GF-D8 (cell line): ENCODE data around the gene TEN1.
"Not testable (repeated sequence)": the region's sequence is repeated elsewhere in the genome, so short reads cannot be mapped to it uniquely, and the experiment has no call there.

Source experiments
- DNase-seq: peaks from one replicate; lab custom pipeline; 2025; lab: John Stamatoyannopoulos, UW

TEN1 gene, protein sequence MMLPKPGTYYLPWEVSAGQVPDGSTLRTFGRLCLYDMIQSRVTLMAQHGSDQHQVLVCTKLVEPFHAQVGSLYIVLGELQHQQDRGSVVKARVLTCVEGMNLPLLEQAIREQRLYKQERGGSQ

DNA sequence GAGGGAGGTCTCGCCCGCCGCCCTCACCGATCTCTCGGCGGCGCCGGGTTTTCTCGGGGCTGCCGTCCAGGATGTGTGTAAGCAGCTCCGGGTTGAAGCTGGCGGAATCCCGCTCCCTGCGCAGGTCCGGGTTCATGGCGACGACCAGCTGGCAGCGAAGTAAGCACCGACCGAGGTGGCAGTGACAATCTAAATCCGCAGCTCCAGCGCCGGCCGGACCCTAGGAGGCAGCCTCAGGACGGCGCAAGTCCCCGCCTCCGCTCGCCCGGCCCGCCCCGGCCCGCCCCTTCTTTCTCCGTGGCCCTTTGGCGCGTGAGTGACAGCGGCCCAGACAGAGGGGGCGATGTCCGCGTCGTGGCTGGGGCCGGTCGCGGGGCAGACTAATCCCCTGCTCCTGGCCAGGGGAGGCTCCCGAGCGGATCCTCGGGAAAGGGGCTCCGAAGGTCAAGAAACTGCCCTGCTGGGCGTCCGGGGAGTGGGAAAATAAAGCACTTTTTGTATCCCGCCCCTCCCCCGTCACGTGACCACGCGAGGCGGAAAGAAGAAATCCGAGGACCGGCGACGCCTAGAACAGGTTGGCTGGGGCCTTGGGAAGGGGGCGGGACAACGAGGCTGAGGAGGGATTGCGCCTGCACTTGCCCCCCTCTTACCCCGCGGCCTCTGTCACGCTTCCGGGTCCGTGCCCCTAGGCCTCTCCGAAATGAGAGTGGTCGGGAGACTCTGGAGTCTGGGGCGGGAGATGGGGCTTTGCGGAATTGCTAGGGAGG is at the start of gene TEN1, which contains the start of gene ACOX1:
Gene TEN1 (plus strand): TSS at position 303 of the 767 bp plus-strand sequence. CDS start 6,953 bp downstream, outside the sequence.
Gene ACOX1 (minus strand): TSS at position 229 of the 767 bp plus-strand sequence. CDS start 93 bp downstream, at position 136.
- peak; percentile 92 for DNase-seq

DNA sequence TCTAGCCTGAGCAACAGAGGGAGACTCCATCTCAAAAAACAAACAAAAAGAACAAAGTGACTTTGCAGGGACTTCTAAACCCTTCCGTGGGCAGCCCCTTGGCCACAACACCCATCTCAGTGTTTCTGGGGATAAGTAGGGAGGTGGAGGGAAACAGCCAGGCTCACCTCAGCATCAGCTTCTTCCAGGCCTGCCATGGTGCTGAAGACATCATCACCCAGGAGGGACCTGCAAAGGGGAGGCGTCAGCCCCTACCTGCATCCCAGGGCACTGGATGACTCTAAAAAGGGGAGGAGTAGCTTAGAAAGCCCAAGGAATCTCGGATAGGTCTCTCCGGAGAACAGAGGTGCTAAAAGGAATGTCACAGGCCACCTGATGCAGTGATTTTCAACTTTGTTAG is 48.0 kb upstream of the TEN1 start:
- DNase-seq, result no peak

DNA sequence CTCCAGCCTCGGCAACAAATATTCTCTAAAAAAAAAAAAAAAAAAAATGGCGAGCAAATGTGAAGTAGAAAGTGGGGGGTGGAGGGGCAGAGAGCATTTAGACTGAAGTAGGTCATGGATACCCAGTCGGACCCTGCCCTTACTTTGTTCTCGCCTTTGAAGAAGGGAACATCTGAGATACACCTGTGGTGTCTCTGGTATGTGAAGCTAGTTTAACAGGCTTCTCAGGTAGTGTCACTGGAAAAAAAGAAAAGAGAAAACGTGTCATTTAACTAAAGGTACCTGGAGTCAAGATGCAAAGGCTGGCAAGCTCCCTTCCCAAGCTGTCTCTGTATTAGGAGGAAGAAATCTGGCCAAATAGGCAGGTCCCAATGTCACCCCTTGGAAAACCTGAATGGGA is 46.2 kb upstream of the TEN1 start:
- DNase-seq, result no peak

DNA sequence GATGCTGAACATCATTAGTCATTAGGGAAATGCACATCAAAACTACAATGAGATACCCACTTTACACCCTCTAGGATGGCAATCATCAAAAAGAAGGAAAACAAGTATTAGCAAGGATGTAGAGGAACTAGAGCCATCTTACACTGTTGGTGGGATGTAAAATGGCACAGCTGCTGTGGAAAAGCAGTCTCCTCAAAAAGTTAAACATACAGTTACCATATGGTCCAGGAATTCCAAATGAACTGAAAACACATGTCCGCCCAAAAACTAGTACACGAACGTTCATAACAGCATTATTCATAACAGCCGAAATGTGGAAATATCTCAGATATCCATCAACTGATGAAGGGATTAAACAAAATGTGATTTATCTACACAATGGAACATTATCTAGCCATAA is 45.2 kb upstream of the TEN1 start:
- DNase-seq, result no peak

DNA sequence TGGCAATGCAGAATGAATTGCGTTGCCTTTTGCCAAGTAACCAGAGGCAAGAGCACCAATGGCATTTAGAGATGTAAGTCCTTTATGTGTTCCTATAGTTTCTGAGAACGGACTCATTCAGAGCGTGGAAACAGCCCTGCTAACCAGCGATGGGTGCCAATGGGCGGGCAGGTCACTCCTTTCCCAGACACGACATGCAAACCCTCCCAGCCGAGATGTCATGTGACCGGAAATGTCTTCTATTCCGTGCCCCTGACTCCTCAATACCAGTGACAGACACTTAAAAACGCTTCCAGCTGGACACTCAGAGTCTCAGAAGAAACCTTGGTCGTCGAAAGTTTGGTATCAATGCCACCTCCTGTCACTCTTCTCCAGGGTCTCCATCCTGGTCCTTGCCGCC is 41.4 kb upstream of the TEN1 start:
- no peak for DNase-seq

DNA sequence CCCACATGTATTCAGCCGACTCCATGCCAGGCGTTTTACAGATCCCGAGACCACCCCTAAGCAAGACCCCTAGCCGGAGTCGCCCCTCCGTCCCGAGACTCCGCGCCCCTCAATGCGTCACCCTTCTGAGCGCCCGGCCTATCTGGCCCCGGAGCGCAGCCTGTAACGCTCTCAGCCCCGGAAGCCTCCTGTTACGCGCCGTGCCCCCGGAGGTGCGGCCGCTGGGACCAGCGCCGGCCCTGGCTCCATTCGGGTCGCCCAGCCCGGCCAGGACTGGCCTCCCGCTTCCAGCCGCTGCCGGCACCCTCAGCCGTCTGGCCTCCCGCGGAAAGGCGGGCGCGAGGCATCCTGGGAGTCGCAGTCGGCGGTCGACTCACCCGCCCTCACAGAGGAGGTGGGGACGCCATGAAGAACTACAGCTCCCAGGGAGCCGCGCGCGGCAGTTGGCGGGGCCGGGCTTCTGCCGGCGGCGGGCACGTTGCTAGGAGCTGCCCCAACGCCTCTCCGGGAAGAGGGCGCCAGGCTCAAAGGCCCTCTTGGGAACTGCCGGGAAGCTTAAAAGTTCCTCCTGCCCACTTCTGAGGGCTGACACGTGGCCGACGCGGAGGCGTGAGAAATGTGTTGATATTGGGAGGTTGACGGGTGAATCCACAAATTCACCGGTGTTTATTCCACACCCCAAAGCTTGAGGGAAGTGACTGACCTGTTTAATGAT is 38.2 kb upstream of the TEN1 start, which contains the start of gene FBF1:
Gene FBF1 (minus strand): TSS at position 316 of the 715 bp plus-strand sequence. CDS start 2,893 bp downstream, outside the sequence.
- peak; percentile 80 for DNase-seq

DNA sequence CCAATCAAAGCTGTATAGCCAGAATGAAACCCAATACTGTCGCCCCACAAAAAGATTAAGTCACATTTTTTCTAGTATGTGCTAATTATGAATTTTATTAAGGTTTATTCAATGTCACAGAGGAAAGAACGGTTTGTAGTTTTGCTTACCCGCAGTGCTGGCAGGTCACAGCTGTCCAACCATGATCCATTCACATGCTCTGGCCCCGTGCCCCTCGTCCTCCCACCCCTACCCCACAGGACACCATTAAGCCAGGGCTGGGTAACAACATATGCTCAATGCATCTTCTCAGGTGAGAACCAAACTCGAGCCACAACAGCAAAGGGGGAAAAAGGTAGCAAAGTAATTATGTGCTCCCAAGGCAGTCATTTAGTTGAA is 37.6 kb upstream of the TEN1 start:
- DNase-seq, result no peak

DNA sequence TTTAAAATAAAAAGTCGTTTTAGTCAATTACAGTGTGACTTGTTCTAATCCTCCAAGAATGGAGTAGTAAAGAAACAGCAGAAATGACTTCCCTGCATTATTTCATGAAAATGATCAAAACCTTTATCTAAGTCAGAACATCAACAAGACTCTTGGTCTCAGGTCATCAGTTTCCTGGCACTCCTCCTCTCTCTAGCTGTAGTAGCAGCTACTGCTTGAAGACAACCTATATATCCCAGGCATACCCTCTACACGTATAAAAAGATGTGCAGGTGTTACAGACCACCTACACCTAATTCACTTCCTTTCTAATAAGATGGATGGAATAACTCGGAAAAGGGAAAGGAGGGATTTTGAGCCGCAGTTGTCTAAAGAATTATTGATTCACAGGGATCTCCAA is 36.6 kb upstream of the TEN1 start:
- no peak for DNase-seq

DNA sequence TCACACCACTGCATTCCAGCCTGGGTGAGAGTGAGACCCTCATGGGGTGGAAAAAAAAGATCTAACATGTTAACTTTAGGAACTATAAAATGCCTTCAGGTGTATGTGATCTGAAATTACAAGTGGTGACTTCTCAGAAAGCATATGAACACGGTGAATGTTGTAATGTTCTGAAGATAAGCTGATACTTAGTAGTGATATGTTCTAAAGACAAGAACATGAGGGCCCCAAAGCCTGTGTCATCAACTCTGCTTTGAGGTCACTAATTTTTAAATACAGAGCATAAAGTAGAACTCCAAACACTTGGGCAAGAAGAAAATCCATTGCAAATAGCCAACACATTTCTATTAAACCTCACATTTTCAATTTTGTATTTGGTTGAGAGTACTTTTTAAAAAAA is 35.5 kb upstream of the TEN1 start:
- no peak for DNase-seq

DNA sequence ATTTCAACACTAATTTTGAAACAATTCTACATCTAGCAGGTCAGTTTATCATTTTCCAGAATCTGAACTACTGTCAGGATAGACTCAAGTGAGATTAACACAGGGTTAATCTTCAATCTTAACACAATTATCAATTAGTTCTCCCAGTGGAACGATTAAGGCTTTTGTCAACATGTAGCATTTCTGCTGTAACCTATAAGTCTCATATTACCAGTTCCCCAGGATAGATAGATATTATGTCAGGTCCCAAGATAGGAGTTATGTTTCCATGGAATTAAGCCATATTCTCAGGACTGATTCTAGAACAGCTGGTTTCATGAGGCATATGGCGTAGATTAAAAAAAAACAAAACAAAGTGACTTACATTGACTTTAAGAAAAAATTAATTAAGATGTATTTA is 33.8 kb upstream of the TEN1 start:
- DNase-seq, result no peak

DNA sequence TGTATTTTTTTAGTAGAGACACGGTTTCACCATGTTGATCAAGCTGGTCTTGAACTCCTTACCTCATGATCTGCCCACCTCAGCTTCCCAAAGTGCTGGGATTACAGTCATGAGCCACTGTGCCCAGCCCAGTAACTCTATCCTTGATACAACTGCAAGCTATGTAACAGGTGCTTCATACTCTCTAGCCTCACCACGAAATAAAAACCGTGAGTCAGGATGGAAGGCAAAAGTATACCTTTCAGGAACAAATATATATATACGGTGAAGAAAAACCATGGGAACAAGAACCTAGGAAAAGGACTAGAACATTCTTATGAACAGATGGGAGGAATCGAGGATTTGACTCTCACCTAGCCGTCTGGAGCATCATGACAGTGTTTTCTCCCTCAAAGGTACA is 28.6 kb upstream of the TEN1 start:
- DNase-seq, result no peak

DNA sequence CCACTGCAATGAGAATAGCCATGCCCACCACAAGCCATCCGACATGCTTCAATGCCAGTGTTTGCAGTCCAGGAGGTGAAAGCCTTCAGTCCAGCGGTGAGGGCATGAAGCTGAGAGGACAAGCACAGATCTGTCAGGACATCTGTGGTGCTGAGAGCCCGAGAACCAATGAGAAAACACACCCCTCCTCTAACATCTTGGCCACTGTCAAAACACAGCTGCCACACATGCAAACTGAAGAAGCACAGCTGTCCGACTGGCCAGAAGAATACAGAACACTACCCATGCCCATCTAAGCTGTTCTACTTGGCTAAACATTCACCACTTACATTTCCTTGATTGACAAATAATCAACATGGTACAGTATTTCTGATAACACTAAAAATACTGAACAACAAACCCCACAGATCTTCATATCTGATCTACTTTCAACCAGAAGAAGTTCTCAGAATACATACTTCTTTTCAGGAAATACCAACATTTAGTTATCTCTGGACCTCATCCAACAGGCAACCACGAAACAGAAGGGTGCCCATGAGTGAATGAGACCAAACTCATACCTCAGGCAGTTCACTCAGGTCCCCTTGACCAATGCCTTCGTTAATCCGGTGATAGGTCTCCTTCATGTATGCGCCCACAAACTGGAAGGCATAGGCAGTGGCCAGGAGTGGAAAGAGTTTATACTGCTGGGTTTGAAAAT is 28.0 kb upstream of the TEN1 start:
- DNase-seq, result peak; percentile 16

DNA sequence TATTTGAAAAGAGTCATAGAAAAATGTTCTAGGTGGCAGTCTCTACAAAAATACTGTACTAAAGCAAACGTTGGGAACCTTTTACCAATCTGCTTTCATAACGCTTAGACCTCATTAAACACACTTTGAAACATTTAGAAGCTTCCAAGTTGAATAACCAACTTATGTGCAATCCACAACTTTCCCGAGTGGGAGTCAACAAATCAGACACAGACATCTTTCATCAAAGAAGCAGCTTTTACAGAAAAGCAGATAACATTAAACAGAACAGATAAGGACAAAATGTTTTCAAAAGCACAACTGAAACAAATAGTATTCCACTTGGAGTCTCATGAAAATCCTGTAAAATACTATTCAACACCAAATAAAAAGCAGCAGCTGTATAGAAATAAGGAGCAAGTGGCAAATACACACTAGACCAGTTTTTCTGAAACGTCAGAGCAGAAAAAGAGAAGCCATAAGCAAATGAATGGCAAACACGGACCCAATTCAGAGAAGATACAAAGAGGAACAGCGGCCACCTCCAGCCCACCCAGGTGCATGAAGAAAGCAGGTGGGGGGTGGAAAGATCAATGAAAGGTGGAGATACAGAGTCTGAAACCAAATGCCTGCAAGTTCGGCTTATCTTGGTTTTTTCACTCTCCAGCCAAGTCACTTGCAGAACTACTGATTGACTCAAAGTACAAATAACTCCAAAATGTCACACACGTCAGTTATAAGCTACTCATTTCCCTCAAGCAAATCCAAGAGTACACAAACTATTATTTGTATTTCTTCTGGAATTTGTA is 19.8 kb upstream of the TEN1 start:
- no peak for DNase-seq

DNA sequence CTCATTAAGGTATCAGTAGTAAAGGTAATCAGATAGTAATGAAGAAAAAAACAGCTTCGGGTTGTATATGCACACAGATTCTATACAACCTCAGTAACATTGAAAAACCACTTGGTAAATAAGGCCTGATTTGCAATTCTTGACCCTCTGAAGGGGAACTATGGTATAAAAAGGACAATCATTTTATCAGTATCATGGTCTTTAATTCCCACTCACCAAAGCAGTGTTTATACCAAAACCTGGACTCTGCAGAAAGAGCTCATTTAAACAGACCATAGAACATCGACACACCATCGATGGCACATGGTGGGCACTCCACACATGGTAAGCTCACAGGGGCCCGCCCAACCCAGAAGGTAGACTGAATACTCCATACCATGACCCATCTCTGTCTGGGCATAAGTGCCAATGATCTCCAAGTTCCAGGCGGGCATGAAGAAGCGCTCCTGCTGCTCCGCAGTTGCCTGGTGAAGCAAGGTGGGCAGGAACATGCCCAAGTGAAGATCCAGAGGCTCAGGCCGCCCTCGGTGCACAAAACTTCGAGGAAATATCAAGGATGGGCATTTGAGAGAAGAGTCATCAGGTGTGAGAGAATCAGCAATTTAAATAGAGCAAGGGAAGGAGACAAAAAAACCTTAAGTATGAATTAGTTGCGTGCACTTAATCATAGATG is 19.1 kb upstream of the TEN1 start:
- no peak for DNase-seq

DNA sequence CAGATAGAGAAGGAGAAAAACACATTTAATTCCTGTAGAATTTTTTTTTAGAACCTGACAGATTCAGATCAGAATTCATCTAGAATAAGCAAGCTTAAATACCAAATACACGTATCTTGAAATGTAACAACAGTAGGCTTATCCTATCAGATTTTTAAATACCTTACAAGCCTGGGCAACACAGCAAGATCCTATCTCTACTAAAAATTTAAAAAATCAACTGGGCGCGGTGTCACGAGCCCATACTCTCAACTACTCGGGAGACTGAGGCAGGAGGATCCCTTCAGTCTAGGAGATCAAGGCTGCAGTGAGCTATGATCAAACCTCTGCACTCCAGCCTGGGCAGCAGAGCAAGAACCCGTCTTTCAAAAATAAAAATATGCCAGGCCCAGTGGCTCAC is 13.6 kb upstream of the TEN1 start:
- no peak for DNase-seq

DNA sequence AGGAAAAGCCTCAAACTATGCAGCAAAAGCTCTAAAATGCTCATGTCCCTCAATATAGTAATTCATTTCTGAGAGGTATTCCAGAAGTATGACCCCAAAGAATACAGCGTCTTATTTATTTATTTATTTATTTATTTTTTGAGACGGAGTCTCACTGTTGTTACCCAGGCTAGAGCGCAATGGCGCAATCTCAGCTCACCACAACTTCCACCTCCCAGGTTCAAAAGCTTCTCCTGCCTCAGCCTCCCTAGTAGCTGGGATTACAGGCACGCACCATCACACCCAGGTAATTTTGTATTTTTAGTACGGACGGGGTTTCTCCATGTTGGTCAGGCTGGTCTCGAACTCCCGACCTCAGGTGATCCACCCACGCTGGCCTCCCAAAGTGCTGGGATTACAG is 10.0 kb upstream of the TEN1 start:
- DNase-seq, result not testable (repeated sequence)

DNA sequence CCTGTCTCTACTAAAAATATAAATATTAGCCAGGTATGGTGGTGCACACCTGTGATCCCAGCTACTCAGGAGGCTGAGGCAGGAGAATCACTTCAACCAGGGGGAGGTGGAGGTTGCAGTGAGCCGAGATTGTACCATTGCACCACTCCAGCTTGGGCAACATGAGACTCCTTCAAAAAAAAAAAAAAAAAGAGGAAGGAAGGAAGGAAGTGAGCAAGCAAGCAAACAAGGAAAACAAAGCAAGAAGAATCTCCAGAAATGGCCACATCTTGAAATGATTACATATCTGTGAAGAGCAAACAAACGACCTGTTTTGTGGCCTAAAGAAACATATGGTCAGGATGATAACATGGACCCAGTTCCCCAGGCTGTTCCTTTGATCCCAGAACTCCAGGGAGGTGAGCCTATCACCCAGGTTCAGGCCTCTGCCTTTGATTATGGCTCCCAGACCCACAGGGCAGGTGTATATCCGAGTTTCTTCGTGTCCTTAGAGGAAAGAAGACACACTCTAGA is 9.0 kb upstream of the TEN1 start:
- peak; percentile 43 for DNase-seq

DNA sequence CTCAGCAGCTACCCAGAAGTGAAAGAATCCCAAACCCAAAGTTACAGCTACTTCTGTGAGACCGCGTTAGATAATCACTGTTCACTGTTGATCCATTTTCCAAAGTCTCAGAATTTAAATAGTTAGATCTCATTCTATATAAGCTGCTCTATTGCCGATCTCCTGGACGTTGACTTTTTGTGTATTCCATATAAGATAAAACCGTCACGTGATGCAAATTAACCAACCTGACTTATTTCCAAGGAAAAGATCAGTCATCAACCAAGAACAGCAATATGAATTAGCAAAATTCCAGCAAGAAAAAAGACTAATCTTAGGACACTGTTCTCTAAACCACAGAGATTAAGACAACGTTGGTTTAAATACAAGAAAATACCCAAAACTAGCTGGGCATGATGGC is 8.4 kb upstream of the TEN1 start:
- no peak for DNase-seq

DNA sequence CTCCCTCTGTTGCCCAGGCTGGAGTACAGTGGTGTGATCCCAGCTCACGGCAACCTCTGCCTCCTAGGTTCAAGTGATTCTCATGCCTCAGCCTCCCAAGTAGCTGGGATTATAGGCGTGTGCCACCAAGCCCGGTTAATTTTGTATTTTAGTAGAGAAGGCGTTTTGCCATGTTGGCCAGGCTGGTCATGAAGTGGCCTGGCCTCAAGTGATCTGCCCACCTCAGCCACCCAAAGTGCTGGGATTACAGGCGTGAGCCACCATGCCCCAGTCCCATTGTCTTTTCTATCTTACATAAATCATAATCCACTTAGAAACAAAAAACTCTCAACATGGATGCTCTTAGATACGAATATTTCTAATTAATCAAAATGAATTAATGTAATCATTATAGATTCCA is 3.9 kb upstream of the TEN1 start:
- not testable (repeated sequence) for DNase-seq

DNA sequence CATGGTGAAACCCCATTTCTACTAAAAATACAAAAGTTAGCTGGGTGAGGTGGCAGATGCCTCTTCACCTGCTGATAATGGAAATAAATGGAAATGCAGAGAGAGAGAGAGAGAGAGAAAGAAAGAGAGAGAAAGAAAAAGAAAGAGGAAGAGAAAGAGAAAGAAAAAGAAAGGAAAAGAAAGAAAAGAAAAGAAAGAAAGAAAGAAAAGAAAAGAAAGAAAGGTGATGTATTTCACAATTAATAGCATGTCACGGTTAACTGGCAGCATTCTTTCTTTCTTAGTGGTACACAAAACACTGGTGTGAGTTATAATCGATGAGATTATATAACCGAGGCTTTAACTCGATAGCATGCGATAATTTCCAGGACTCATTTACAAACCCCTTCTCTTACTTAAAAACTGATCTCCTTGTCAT is 3.3 kb upstream of the TEN1 start:
- DNase-seq, result no peak
